HepG2 (cell line): ENCODE data around the gene JAM2. TPM values are rescaled to one million over a fixed set of nuclear protein-coding genes. Genes with fewer than 3 reads are reported as not detected.

ENCODE experiments used
- ARNTL ChIP-seq: sonication (generic); formaldehyde crosslinking; IDR thresholded peaks from 2 replicates; pipeline ENCODE4 v1.4.0; 2020; ENCODE audit warnings: mild to moderate bottlenecking, missing genetic modification reagents
- CEBPB ChIP-seq: IDR thresholded peaks from 2 replicates; pipeline ENCODE4 v1.6.1; 2011; ENCODE audit warnings: low read depth, low read length, improper control_type of control experiment, borderline replicate concordance
- GRHL1 ChIP-seq: sonication (generic); formaldehyde crosslinking; conservative IDR thresholded peaks from 2 replicates; pipeline ENCODE4 v1.8.0; 2022; ENCODE audit warnings: missing genetic modification reagents
- KLF12 ChIP-seq: sonication (generic); formaldehyde crosslinking; IDR thresholded peaks from 2 replicates; pipeline ENCODE4 v1.4.0; 2020; ENCODE audit warnings: missing genetic modification reagents, borderline replicate concordance
- MEIS2 ChIP-seq: sonication (generic); formaldehyde crosslinking; IDR thresholded peaks from 2 replicates; pipeline ENCODE4 v1.9.0; 2021; ENCODE audit warnings: mild to moderate bottlenecking, missing genetic modification reagents
- MXD1 ChIP-seq: sonication (generic); formaldehyde crosslinking; IDR thresholded peaks from 2 replicates; pipeline ENCODE4 v1.4.0; 2020; ENCODE audit warnings: mild to moderate bottlenecking, missing genetic modification reagents
- ONECUT2 ChIP-seq: sonication (generic); formaldehyde crosslinking; IDR thresholded peaks from 2 replicates; pipeline ENCODE4 v1.4.0; 2020; ENCODE audit warnings: missing genetic modification reagents
- PAX8 ChIP-seq: sonication (generic); formaldehyde crosslinking; IDR thresholded peaks from 2 replicates; pipeline ENCODE4 v1.8.0; 2022; ENCODE audit warnings: mild to moderate bottlenecking, missing genetic modification reagents, borderline replicate concordance
- PCBP1 ChIP-seq: fragments of 200-400 bp; formaldehyde crosslinking; IDR thresholded peaks from 2 replicates; pipeline ENCODE4 v1.6.1; 2017; ENCODE audit warnings: mild to moderate bottlenecking, low read depth, low read length, borderline replicate concordance
- TEF ChIP-seq: sonication (generic); formaldehyde crosslinking; IDR thresholded peaks from 2 replicates; pipeline ENCODE4 v1.5.0; 2020; ENCODE audit warnings: missing genetic modification reagents
- ZMAT5 ChIP-seq: sonication (generic); formaldehyde crosslinking; IDR thresholded peaks from 2 replicates; pipeline ENCODE4 v1.5.0; 2020; ENCODE audit warnings: mild to moderate bottlenecking, low read depth, missing genetic modification reagents, borderline replicate concordance
- ZNF3 ChIP-seq: IDR thresholded peaks from 2 replicates; pipeline ENCODE4 v1.7.0; 2017; ENCODE audit warnings: inconsistent platforms
- ZNF33A ChIP-seq: sonication (generic); formaldehyde crosslinking; IDR thresholded peaks from 2 replicates; pipeline ENCODE4 v1.5.1; 2020; ENCODE audit warnings: missing genetic modification reagents, mild to moderate bottlenecking, moderate library complexity, borderline replicate concordance
- ZNF407 ChIP-seq: sonication (generic); formaldehyde crosslinking; IDR thresholded peaks from one replicate; pipeline ENCODE4 v1.5.1; 2020; ENCODE audit warnings: mild to moderate bottlenecking, missing genetic modification reagents; ENCODE audit errors: not compliant biosample characterization
- ZNF691 ChIP-seq: sonication (generic); formaldehyde crosslinking; IDR thresholded peaks from 2 replicates; pipeline ENCODE4 v1.4.0; 2020; ENCODE audit warnings: missing genetic modification reagents, low read depth, mild to moderate bottlenecking, borderline replicate concordance
- polyA plus RNA-seq, 8 experiments: library from polyadenylated mRNA; depleted of rRNA in 3 of 8; stranded (reverse) in 7 of 8; unstranded in 1 of 8; fragments of >200 nt; fragmentation: Illumina TruSeq in 4 of 8; extraction: Trizol in 4 of 8; gene quantifications; 2 replicates each; pipeline versions ENCODE4 v1.2.1 to v1.2.3, GENCODE V29; 2011 to 2016; ENCODE audit warnings: low read depth in 4 of 8, missing spikeins in 1 of 8, mixed read lengths in 1 of 8; ENCODE audit not compliant: insufficient read depth in 1 of 8
- total RNA-seq, 5 experiments: library from RNA; depleted of rRNA; stranded (reverse); fragments of >200 nt; fragmentation: Illumina TruSeq; extraction: Trizol; gene quantifications; 2 replicates each; pipeline ENCODE4 v1.2.3, GENCODE V29; 2016; ENCODE audit warnings: low read depth in 1 of 5

JAM2 gene
- total and polyA plus RNA-seq, 2 of the 13 experiments (the other 11 are each of a cell fraction or from before 2014, with no cell fraction given), result 0.07 TPM; not detected in 1

- TF ChIP-seq GRHL1 (no peak), ARNTL (no peak), KLF12 (CRISPR knock-in tag) (peak; percentile 56; the same call in 1 of the 2 replicates), CEBPB (no peak), ZNF3 (no peak), ZMAT5 (no peak), ZNF691 (CRISPR knock-in tag) (peak; percentile 94; the same call in 1 of the 2 replicates), PAX8 (CRISPR knock-in tag) (no peak), ZNF33A (CRISPR knock-in tag) (no peak), ONECUT2 (CRISPR knock-in tag) (peak; percentile 59; the same call in 1 of the 2 replicates), MXD1 (CRISPR knock-in tag) (peak; percentile 80; the same call in 1 of the 2 replicates), PCBP1 (peak; percentile 94), ZNF407 (CRISPR knock-in tag) (peak; percentile 81), TEF (CRISPR knock-in tag) (no peak; the same call in 1 of the 2 replicates), MEIS2 (peak; percentile 86)
Measured at GRCh38 chr21:25607151-25608043, 31.7 kb upstream of the JAM2 start, which contains the start of gene MRPL39 (continued).
